ENCODE data around the gene ZNF322.
"Not testable (repeated sequence)": the region's sequence is repeated elsewhere in the genome, so short reads cannot be mapped to it uniquely, and the experiment has no call there.

DNA sequence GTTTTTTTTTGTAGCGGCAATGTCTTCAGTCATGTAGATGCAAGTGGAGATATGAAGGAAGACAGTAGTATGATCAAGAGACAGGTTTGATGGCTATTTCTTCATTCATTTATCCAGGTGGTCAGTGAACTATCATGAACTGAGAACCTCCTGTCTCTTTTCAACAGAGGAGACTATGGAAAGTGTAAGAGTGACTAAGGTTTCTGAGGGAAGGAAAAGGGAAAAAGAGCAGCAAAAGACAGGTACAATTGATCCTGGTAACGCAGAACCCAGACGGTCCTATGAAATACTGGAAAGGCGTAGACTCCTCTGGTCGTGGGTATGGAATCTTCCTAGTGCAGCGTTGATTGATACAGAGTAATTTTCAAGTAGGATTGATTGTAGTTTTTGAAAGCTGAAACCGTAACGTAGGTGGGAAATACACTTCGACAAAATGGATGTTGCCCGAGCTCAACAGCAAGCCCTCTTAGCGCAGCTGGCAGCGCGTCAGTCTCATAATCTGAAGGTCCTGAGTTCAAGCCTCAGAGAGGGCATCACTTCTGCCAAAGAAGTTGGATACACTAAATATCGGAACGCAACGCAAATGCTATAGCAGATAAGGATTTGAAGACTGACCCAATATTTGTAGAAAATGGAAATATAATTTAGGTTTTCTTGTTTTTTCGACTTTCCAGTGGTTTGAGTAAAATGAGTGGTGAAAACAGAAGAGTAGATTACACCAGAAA lies 41.6 kb upstream of the ZNF322 start:
- not testable (repeated sequence) for TF ChIP-seq SP1 (IDR thresholded peaks at IDR 0.05); FOXA1 (IDR thresholded peaks at IDR 0.05); ZNF384 (IDR thresholded peaks at IDR 0.05); BHLHE40 (IDR thresholded peaks at IDR 0.05; ENCODE audit: borderline replicate concordance); TARDBP (IDR thresholded peaks at IDR 0.05)
